ENCODE results near the gene NUDT3.

The NUDT3 gene

GRCh38 chr6:34301408-34301807 is 91.1 kb downstream of the NUDT3 start:
- DNase-seq (ENCODE audit: low read depth): peak; percentile 94
- TF ChIP-seq, protein P1, sequence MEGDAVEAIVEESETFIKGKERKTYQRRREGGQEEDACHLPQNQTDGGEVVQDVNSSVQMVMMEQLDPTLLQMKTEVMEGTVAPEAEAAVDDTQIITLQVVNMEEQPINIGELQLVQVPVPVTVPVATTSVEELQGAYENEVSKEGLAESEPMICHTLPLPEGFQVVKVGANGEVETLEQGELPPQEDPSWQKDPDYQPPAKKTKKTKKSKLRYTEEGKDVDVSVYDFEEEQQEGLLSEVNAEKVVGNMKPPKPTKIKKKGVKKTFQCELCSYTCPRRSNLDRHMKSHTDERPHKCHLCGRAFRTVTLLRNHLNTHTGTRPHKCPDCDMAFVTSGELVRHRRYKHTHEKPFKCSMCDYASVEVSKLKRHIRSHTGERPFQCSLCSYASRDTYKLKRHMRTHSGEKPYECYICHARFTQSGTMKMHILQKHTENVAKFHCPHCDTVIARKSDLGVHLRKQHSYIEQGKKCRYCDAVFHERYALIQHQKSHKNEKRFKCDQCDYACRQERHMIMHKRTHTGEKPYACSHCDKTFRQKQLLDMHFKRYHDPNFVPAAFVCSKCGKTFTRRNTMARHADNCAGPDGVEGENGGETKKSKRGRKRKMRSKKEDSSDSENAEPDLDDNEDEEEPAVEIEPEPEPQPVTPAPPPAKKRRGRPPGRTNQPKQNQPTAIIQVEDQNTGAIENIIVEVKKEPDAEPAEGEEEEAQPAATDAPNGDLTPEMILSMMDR (conservative IDR thresholded peaks at IDR 0.05; ENCODE audit: low read depth, low read length): no peak
- no peak overlapping the region for H3K4me3 ChIP-seq (ENCODE audit: low read depth, low read length)

- no peak overlapping the region for H3K4me3 ChIP-seq (ENCODE audit: low read depth, low read length)
These were observed 92.1 kb downstream of the NUDT3 start for GRCh38 chr6:34300332-34300751.

DNA sequence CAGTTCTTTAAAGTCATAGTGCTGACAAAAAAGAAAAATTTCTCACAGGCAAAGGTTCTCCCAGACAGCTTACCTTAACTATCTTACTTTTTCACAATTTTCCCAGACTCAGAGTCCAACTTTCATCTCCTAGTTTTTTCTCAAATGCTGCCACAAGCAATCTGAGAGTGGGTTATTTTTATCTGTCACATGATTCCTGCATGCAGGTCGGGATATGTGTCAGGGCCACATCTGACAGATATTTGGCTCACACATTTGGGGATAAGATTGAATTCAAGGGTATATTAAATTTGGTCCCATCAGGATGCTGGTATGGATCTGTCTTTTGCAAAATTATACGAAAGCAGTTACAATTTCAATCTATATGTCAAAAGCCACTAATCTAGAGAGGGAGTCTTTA is 93.5 kb downstream of the NUDT3 start:
- no peak for DNase-seq (ENCODE audit: low read depth)
- no peak overlapping the region for H3K4me3 ChIP-seq (ENCODE audit: low read depth, low read length)
- TF ChIP-seq, protein P1 (conservative IDR thresholded peaks at IDR 0.05; ENCODE audit: low read depth, low read length): no peak

More at GRCh38 chr6:34300332-34300751, 92.1 kb downstream of the NUDT3 start:
- no peak for DNase-seq (ENCODE audit: low read depth)
- TF ChIP-seq, protein P1 (conservative IDR thresholded peaks at IDR 0.05; ENCODE audit: low read depth, low read length): no peak

DNA sequence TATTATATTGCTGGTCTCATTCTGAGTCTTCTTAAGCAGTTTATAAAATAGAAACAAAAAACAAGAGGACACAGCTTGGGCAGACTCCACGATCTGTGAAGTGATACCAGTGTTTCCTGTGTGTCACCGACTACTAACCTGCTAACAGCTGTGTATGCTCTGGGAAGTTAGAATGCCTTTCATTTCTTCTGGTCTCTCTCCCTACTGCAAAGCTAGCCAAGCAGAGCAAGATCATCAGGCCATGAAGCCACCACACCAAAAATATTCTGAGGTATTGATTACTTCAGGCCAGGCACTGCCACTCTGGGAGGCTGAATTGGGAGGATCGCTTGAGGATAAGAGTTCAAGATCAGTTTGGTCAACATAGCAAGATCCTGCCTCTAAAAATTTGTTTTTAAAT is 96.7 kb downstream of the NUDT3 start:
- H3K4me3 ChIP-seq (ENCODE audit: low read depth, low read length): no peak overlapping the region
- TF ChIP-seq, protein P1 (conservative IDR thresholded peaks at IDR 0.05; ENCODE audit: low read depth, low read length): no peak
- DNase-seq (ENCODE audit: low read depth): no peak

DNA sequence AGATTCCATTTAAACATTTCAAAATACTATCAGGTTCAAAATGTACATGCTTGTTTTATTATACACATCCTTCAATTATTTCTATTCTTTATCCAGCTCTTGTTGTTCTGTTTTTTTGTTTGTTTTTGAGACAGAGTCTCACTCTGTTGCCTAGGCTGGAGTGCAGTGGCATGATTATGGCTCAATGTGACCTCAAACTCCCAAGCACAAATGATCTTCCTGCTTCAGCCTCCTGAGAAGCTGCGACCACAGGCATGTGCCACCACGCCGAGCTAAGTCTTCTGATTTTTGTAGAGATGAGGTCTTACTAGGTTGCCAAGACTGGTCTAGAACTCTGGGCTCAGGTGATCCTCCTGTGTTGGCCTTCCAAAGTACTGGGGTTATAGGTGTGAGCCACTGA is 99.5 kb downstream of the NUDT3 start:
- no peak overlapping the region for H3K4me3 ChIP-seq (ENCODE audit: low read depth, low read length)
- no peak for DNase-seq (ENCODE audit: low read depth)
- TF ChIP-seq, protein P1 (conservative IDR thresholded peaks at IDR 0.05; ENCODE audit: low read depth, low read length): no peak

DNA sequence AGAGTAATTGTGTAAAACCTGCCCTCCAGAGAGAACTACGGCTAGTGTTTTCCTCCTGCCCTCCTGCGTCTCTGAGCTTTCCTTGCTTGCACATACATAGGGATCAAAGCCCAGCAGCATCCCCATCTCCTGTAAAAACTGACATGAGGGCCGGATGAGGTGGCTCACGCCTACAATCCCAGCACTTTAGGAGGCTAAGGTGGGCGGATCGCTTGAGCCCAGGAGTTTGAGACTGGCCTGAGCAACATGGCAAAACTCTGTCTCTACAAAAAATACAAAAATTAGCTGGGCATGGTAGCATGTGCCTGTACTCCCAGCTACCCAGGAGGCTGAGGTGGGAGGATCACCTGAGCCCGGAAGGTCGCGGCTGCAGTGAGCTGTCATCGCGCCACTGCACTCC is 103.3 kb downstream of the NUDT3 start:
- DNase-seq (ENCODE audit: low read depth): no peak
- TF ChIP-seq, protein P1 (conservative IDR thresholded peaks at IDR 0.05; ENCODE audit: low read depth, low read length): no peak
- no peak overlapping the region for H3K4me3 ChIP-seq (ENCODE audit: low read depth, low read length)

DNA sequence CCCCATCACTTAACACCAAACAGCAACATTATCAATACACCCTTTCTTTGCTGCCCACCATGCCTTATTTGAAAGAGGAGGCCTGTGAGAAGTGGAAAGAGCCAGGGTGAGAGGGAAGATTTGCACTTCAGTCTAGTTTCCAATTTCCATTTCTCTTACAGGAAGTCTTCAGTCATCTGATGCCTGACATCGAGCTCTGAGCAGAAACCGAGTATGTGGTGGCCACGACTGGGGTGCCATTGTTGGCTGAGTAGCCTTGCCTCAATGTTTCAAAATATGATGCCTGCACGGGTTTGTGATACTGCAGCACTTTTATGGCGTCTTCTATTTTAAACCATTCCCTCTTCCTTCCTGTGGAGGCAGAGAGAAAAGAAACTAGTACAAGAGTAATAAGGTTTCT is 103.9 kb downstream of the NUDT3 start:
- DNase-seq (ENCODE audit: low read depth): no peak
- TF ChIP-seq, protein P1 (conservative IDR thresholded peaks at IDR 0.05; ENCODE audit: low read depth, low read length): no peak
- H3K4me3 ChIP-seq (ENCODE audit: low read depth, low read length): no peak overlapping the region

All from choroid plexus epithelial cell (primary cell).